ACC112 (cell line): ENCODE data around the gene ARMC10.

ENCODE experiments used
- H2AFZ ChIP-seq: fragments of 200-600 bp; sonication (generic); one replicate; pipeline ENCODE4 v1.6.0; 2017; ENCODE audit warnings: antibody characterized with exemption, low read length; ENCODE audit not compliant: unreplicated experiment
- H3K27ac ChIP-seq: fragments of 200-600 bp; sonication (generic); 2 replicates; pipeline ENCODE4 v1.5.1; 2014; ENCODE audit warnings: low read depth, mild to moderate bottlenecking, antibody characterized with exemption, low read length, moderate library complexity
- H3K27me3 ChIP-seq: fragments of 200-600 bp; sonication (generic); 2 replicates; pipeline ENCODE4 v1.6.1; 2014; ENCODE audit warnings: mild to moderate bottlenecking, antibody characterized with exemption, low read length, moderate library complexity, mixed read lengths; ENCODE audit not compliant: insufficient read depth
- H3K36me3 ChIP-seq: fragments of 200-600 bp; sonication (generic); 2 replicates; pipeline ENCODE4 v1.6.1; 2016; ENCODE audit warnings: mild to moderate bottlenecking, antibody characterized with exemption, low read length, moderate library complexity, mixed read lengths; ENCODE audit not compliant: insufficient read depth
- H3K4me1 ChIP-seq: fragments of 200-600 bp; sonication (generic); one replicate; pipeline ENCODE4 v1.6.1; 2016; ENCODE audit warnings: low read length, mixed read lengths; ENCODE audit not compliant: insufficient read depth, unreplicated experiment, control insufficient read depth
- H3K4me3 ChIP-seq: fragments of 200-600 bp; sonication (generic); 2 replicates; pipeline ENCODE4 v1.5.1; 2014; ENCODE audit warnings: mild to moderate bottlenecking, low read depth, low read length
- H3K79me2 ChIP-seq: fragments of 200-600 bp; sonication (generic); one replicate; pipeline ENCODE4 v1.6.0; 2016; ENCODE audit warnings: low read length; ENCODE audit not compliant: control insufficient read depth, unreplicated experiment, insufficient read depth

The ARMC10 gene

GRCh38 chr7:103120362-103120761 lies 45.4 kb downstream of the ARMC10 start:
- no peaks in the 10 kb centered on the region for H3K79me2 ChIP-seq
- H3K36me3 ChIP-seq: peaks cover 5% of the 10 kb centered on the region; the same call in 1 of the 2 replicates
- H2AFZ ChIP-seq: no peak overlapping the region

GRCh38 chr7:103121641-103122040 lies 46.7 kb downstream of the ARMC10 start:
- Histone ChIP-seq H3K27me3 (no peaks in the 10 kb centered on the region), H3K4me3 (no peak overlapping the region), H3K4me1 (no peaks in the 10 kb centered on the region), H2AFZ (no peak overlapping the region), H3K36me3 (peaks cover 5% of the 10 kb centered on the region; the same call in 1 of the 2 replicates), H3K27ac (no peak overlapping the region), H3K79me2 (no peaks in the 10 kb centered on the region)

More at GRCh38 chr7:103120362-103120761, 45.4 kb downstream of the ARMC10 start:
- no peaks in the 10 kb centered on the region for H3K4me1 ChIP-seq
- H3K4me3 ChIP-seq: no peak overlapping the region
- no peaks in the 10 kb centered on the region for H3K27me3 ChIP-seq
- no peak overlapping the region for H3K27ac ChIP-seq

GRCh38 chr7:103123529-103123928 lies 48.6 kb downstream of the ARMC10 start:
- no peaks in the 10 kb centered on the region for H3K27me3 ChIP-seq
- H3K4me1 ChIP-seq: no peaks in the 10 kb centered on the region
- H3K36me3 ChIP-seq: peaks cover 12% of the 10 kb centered on the region; the same call in 1 of the 2 replicates
- H3K4me3 ChIP-seq: no peak overlapping the region
- H3K27ac ChIP-seq: no peak overlapping the region
- no peaks in the 10 kb centered on the region for H3K79me2 ChIP-seq
- H2AFZ ChIP-seq: no peak overlapping the region

- Histone ChIP-seq H3K4me1 (no peaks in the 10 kb centered on the region), H3K36me3 (peaks cover 12% of the 10 kb centered on the region; the same call in 1 of the 2 replicates), H3K27ac (no peak overlapping the region), H3K4me3 (no peak overlapping the region), H2AFZ (no peak overlapping the region), H3K27me3 (no peaks in the 10 kb centered on the region), H3K79me2 (no peaks in the 10 kb centered on the region)
These were observed 49.6 kb downstream of the ARMC10 start for GRCh38 chr7:103124429-103124979.

- Histone ChIP-seq H3K79me2 (no peaks in the 10 kb centered on the region), H3K27me3 (no peaks in the 10 kb centered on the region), H2AFZ (no peak overlapping the region), H3K4me1 (peaks cover 6% of the 10 kb centered on the region), H3K36me3 (0 out of 2 replicates have a peak, but pooled peaks cover 7% of the 10 kb centered on the region), H3K4me3 (no peak overlapping the region), H3K27ac (no peak overlapping the region)
These were observed 52.1 kb downstream of the ARMC10 start for GRCh38 chr7:103127006-103127405.

- no peak overlapping the region for H3K27ac ChIP-seq
- H3K36me3 ChIP-seq: 0 out of 2 replicates have a peak, but pooled peaks cover 7% of the 10 kb centered on the region
- peaks cover 8% of the 10 kb centered on the region for H3K79me2 ChIP-seq
These were observed 55.0 kb downstream of the ARMC10 start for GRCh38 chr7:103129702-103130549.

GRCh38 chr7:103130901-103131624 lies 56.1 kb downstream of the ARMC10 start:
- H3K4me1 ChIP-seq: peaks cover 13% of the 10 kb centered on the region
- H3K27me3 ChIP-seq: no peaks in the 10 kb centered on the region
- 0 out of 2 replicates have a peak, but pooled peaks cover 7% of the 10 kb centered on the region for H3K36me3 ChIP-seq
- no peak overlapping the region for H3K27ac ChIP-seq
- no peak overlapping the region for H2AFZ ChIP-seq
- no peak overlapping the region for H3K4me3 ChIP-seq
- H3K79me2 ChIP-seq: peaks cover 8% of the 10 kb centered on the region

More at GRCh38 chr7:103129702-103130549, 55.0 kb downstream of the ARMC10 start:
- H3K27me3 ChIP-seq: no peaks in the 10 kb centered on the region
- H2AFZ ChIP-seq: peak overlapping the region; percentile 67
- peak overlapping the region; percentile 61 for H3K4me3 ChIP-seq
- peaks cover 7% of the 10 kb centered on the region for H3K4me1 ChIP-seq

- Histone ChIP-seq H3K4me3 (no peak overlapping the region), H3K27me3 (no peaks in the 10 kb centered on the region), H3K4me1 (peaks cover 13% of the 10 kb centered on the region), H3K36me3 (0 out of 2 replicates have a peak, but pooled peaks cover 2% of the 10 kb centered on the region), H2AFZ (no peak overlapping the region), H3K27ac (no peak overlapping the region), H3K79me2 (peaks cover 8% of the 10 kb centered on the region)
These were observed 58.2 kb downstream of the ARMC10 start for GRCh38 chr7:103132995-103133688.

GRCh38 chr7:103134836-103135554 lies 60.1 kb downstream of the ARMC10 start:
- Histone ChIP-seq H3K36me3 (no peaks in the 10 kb centered on the region), H2AFZ (no peak overlapping the region), H3K4me1 (peaks cover 8% of the 10 kb centered on the region), H3K4me3 (no peak overlapping the region), H3K27ac (0 out of 2 replicates have a peak overlapping the region, but pooled peaks have one; percentile 15), H3K79me2 (peaks cover 8% of the 10 kb centered on the region), H3K27me3 (no peaks in the 10 kb centered on the region)
